Measurements from ENCODE around the gene GTF2IRD1.
"Not testable (repeated sequence)": the region's sequence is repeated elsewhere in the genome, so short reads cannot be mapped to it uniquely, and the experiment has no call there.

The GTF2IRD1 gene

GRCh38 chr7:74604326-74605020 lies 150.8 kb downstream of the GTF2IRD1 start:
- DNase-seq (ENCODE audit: low read depth), result no peak

- no peak for DNase-seq (ENCODE audit: low read depth)
These were observed 152.6 kb downstream of the GTF2IRD1 start for GRCh38 chr7:74606101-74606908.

- no peak for DNase-seq (ENCODE audit: low read depth)
These were observed 153.3 kb downstream of the GTF2IRD1 start for GRCh38 chr7:74606909-74607510.

- DNase-seq (ENCODE audit: low read depth), result no peak
These were observed 158.5 kb downstream of the GTF2IRD1 start for GRCh38 chr7:74612015-74612829.

- DNase-seq (ENCODE audit: low read depth), result no peak
These were observed 162.5 kb downstream of the GTF2IRD1 start for GRCh38 chr7:74615933-74616780.

GRCh38 chr7:74617180-74617744 lies 163.6 kb downstream of the GTF2IRD1 start:
- no peak for DNase-seq (ENCODE audit: low read depth)

GRCh38 chr7:74619235-74619860 lies 165.6 kb downstream of the GTF2IRD1 start:
- no peak for DNase-seq (ENCODE audit: low read depth)

- no peak for DNase-seq (ENCODE audit: low read depth)
These were observed 168.6 kb downstream of the GTF2IRD1 start for GRCh38 chr7:74622228-74622749.

- DNase-seq (ENCODE audit: low read depth), result no peak
These were observed 169.4 kb downstream of the GTF2IRD1 start for GRCh38 chr7:74623135-74623534.

- no peak for DNase-seq (ENCODE audit: low read depth)
These were observed 171.7 kb downstream of the GTF2IRD1 start for GRCh38 chr7:74625446-74625845.

- no peak for DNase-seq (ENCODE audit: low read depth)
These were observed 174.1 kb downstream of the GTF2IRD1 start for GRCh38 chr7:74627661-74628411.

- no peak for DNase-seq (ENCODE audit: low read depth)
These were observed 178.8 kb downstream of the GTF2IRD1 start for GRCh38 chr7:74632505-74632904.

- DNase-seq (ENCODE audit: low read depth), result no peak
These were observed 179.8 kb downstream of the GTF2IRD1 start for GRCh38 chr7:74633451-74633921.

- DNase-seq (ENCODE audit: low read depth), result no peak
These were observed 184.0 kb downstream of the GTF2IRD1 start for GRCh38 chr7:74637745-74638144.

GRCh38 chr7:74650055-74650454 lies 196.3 kb downstream of the GTF2IRD1 start:
- not testable (repeated sequence) for DNase-seq (ENCODE audit: low read depth)

- DNase-seq (ENCODE audit: low read depth), result not testable (repeated sequence)
These were observed 196.9 kb downstream of the GTF2IRD1 start for GRCh38 chr7:74650493-74651132.

GRCh38 chr7:74651133-74651504 lies 197.4 kb downstream of the GTF2IRD1 start:
- DNase-seq (ENCODE audit: low read depth), result not testable (repeated sequence)

All from non-pigmented ciliary epithelial cell (primary cell).